Measurements from ENCODE around the gene GRIN2A.

The GRIN2A gene

DNA sequence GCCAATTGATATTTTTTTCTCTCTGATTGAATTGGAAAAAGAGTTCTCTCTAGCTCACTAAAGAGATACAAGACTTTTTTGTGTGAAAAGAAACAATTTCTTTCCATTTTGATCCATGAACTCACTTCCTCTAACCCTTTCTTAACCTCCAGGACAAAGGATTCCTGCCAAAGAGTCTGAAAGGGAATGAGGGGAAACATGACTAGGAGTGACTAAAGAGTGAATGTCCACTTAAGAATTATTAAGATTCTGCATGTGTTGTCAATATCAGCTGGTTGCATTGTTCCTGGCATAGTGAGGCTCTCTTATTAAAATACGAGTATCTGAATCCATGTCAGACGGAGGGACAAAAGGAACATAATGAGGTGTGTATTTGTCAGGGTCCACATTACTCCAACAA is 344.7 kb downstream of the GRIN2A start:
- in situ Hi-C loops (cut with MboI; ENCODE audit: low sequenced_read_pairs), result no loop called here

DNA sequence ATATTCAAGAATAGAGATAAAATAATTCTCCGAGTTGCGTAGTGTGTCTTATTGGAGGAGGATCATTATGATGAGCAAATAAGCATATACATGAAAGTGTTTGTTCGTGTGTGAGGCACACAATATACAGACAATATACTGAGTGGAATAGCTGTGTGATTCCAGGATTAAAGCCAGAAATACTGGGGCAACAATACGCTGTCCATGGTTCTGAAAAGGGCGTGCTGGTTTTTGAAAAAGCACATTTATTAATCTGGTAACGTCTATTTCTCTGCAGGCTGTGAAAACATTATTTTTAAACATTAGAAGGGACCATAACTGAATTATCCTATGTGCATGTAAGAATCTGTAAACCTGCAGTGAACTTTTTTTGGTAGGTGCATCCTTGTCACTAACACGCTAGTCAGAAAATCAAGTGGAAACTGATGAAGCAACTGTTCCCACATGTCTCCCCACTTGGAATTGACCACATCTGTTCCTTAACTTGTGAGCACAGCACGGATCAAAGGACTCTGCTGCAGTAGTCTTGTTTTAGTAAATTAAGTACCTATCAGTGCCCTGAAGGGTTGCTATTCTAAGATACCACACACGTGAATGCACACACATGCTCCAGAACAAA is 346.0 kb downstream of the GRIN2A start:
- in situ Hi-C loops (cut with MboI; ENCODE audit: low sequenced_read_pairs), result no loop called here

GRCh38 chr16:9827062-9827752 is 355.0 kb downstream of the GRIN2A start:
- in situ Hi-C loops (cut with MboI; ENCODE audit: low sequenced_read_pairs), result no loop called here

- in situ Hi-C loops (cut with MboI; ENCODE audit: low sequenced_read_pairs), result no loop called here
Measured at GRCh38 chr16:9826656-9827055, 355.6 kb downstream of the GRIN2A start.

GRCh38 chr16:9824200-9825068 is 357.8 kb downstream of the GRIN2A start:
- in situ Hi-C loops (cut with MboI; ENCODE audit: low sequenced_read_pairs), result no loop called here

DNA sequence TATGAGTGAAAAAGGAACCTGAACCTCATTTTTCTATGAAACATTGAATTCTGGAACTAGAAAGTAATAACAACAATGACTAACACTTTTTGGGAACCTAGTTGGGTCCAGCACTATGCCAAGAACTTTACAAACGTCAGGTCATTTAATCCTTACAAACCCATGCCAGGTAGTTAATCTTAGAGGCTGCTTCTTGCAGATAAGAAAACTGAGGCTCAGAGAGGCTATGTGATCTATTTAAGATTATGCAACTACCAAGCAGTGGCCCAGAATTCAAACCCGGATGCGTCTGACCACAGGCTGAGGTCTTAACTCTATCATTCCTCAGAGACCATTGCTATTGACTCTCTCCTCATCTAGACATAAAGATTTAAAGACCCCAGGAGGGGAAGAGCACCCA is 358.7 kb downstream of the GRIN2A start:
- in situ Hi-C loops (cut with MboI; ENCODE audit: low sequenced_read_pairs), result no loop called here

DNA sequence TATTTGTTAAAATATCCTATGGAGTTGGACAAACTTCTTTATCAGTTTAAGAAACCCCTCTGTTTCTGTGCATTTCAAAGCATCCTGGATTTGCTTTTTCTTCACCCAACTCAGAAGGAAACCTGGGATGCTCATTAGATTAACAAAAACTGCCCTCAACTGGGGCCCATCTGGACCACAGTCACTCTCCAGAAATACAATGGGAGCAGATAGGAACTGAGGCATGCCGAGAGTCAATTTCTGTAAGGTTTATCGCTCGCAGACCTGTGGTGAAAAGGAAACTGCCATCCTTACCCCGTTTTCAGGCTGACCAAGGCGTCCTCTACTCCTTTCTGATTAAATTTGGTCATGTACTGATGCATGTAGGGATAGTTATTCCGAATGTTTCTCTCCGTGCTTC is 360.3 kb downstream of the GRIN2A start:
- in situ Hi-C loops (cut with MboI; ENCODE audit: low sequenced_read_pairs), result no loop called here

- in situ Hi-C loops (cut with MboI; ENCODE audit: low sequenced_read_pairs), result no loop called here
Measured at GRCh38 chr16:9821331-9821730, 360.9 kb downstream of the GRIN2A start.

GRCh38 chr16:9820476-9821246 is 361.6 kb downstream of the GRIN2A start:
- in situ Hi-C loops (cut with MboI; ENCODE audit: low sequenced_read_pairs), result no loop called here

GRCh38 chr16:9818702-9819101 is 363.5 kb downstream of the GRIN2A start:
- in situ Hi-C loops (cut with MboI; ENCODE audit: low sequenced_read_pairs), result no loop called here

DNA sequence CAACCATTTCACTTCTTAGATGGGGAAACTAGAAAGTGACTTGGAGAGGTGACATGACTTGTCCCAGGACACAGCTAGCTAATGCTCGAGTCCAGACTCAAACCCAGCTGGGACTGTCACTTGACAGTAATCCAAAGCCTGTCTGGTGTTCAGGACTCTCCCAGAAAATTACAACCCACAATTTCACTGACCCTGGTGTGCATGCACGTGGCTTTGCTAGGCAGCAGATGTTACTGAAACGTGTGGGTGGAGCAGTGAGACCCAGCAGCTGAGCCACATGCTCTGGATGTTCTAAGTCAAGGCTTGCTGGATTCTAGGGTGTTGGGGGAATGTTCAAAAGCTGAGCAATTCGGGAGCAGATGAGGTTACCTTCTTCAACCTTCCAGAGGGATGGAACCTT is 364.6 kb downstream of the GRIN2A start:
- in situ Hi-C loops (cut with MboI; ENCODE audit: low sequenced_read_pairs), result no loop called here

DNA sequence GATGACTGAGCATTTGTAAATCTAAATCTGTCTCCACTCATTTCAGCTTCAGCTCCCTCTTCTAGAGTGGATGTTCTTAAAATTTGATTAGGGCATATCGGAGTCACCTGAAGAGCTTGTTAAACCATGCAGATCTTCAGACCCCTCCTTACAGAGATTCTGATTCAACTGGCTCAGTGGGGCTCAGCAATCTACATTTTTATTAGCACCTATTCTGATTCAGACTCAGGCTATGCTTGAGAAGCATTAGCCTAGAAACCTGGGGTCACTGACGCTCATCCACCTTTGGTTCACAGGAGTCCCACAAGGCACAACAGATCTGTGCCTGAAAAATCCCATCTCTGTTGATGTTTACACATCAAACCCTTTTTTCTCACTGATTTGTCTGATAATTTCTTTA is 365.6 kb downstream of the GRIN2A start:
- in situ Hi-C loops (cut with MboI; ENCODE audit: low sequenced_read_pairs), result no loop called here

GRCh38 chr16:9813665-9814064 is 368.6 kb downstream of the GRIN2A start:
- in situ Hi-C loops (cut with MboI; ENCODE audit: low sequenced_read_pairs), result no loop called here

- in situ Hi-C loops (cut with MboI; ENCODE audit: low sequenced_read_pairs), result no loop called here
Measured at GRCh38 chr16:9808210-9808609, 374.0 kb downstream of the GRIN2A start.

DNA sequence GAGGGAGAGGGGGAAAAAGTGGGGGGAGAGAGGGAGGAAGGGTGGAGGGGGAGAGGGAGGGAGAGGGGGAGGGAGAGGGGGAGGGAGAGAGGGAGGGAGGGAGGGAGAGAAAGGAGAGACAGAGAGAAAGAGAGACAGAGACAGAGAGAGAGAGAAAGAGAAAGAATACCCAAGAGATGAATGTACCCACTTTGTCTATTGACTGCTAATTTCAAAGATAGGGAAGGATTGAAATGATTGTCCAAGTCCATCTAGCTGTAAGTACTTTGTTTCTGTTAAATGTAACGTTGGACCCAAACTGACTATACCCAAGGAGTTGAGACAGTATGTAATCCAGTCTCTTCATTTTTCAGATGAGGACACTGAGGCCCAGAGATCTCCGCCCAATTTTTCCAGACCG is 374.9 kb downstream of the GRIN2A start:
- in situ Hi-C loops (cut with MboI; ENCODE audit: low sequenced_read_pairs), result no loop called here

DNA sequence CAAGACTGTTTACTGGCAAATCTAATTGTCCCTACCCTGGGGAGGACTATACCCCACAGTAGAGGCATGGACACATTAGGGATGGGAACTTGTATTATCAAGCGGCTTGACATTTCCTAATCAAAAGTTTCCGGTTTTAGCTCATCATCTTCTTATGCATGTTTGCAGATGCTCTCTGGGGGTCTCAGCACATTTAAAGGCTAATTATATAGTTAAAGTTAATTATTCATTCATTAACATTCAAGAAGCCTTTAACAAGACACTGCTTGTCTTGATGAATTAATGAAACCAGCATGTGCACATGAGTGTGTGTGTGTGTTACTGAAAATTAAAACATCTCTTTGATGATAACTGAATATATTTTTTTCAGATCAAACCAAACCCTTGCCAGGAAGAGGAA is 377.1 kb downstream of the GRIN2A start:
- in situ Hi-C loops (cut with MboI; ENCODE audit: low sequenced_read_pairs), result no loop called here

GRCh38 chr16:9802160-9802559 is 380.1 kb downstream of the GRIN2A start:
- in situ Hi-C loops (cut with MboI; ENCODE audit: low sequenced_read_pairs), result no loop called here

- in situ Hi-C loops (cut with MboI; ENCODE audit: low sequenced_read_pairs), result no loop called here
Measured at GRCh38 chr16:9801651-9802050, 380.6 kb downstream of the GRIN2A start.

- in situ Hi-C loops (cut with MboI; ENCODE audit: low sequenced_read_pairs), result no loop called here
Measured at GRCh38 chr16:9800186-9800738, 382.0 kb downstream of the GRIN2A start.

DNA sequence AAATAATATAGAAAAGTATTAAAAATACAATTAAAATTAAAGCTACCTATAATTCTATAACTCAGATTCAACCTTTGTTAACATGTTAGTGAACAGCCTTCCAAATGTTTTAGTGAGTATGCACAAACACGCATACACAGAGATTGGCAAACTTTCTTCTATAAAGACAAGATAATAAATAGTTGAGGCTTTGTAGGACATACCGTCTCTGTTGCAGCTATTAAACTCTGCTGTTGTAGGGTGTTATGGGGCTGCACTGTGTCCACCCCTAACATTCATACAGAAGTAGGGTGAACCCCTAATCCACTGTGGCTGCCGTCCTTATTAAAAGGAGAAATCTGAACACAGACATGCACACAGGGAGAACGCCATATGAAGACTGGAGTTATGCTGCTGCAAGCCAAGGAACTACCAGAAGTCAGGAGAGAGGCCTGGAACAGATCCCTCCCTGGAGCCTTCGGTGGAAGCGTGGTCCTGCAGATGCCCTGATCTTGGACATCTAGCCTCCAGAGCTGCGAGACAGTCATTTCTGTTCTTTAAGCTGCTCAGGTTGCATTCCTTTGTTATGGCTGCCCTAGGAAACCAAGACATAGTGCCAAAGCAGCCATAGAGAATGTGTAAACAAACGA is 383.2 kb downstream of the GRIN2A start:
- in situ Hi-C loops (cut with MboI; ENCODE audit: low sequenced_read_pairs), result no loop called here

Measured in HL-60/S4 treated with retinoic acid at 250 ng/mL for 4 days and 3 days (cell line).